HG02884 (cell line): Measurements from ENCODE around the gene RBMXL3.

Experiments used
- ATAC-seq: cut with Tn5 transposase; IDR thresholded peaks from one replicate; pipeline ENCODE4 v1.9.1; 2021; ENCODE audit warnings: mild to moderate bottlenecking, moderate library complexity; ENCODE audit not compliant: unreplicated experiment

The RBMXL3 gene

DNA sequence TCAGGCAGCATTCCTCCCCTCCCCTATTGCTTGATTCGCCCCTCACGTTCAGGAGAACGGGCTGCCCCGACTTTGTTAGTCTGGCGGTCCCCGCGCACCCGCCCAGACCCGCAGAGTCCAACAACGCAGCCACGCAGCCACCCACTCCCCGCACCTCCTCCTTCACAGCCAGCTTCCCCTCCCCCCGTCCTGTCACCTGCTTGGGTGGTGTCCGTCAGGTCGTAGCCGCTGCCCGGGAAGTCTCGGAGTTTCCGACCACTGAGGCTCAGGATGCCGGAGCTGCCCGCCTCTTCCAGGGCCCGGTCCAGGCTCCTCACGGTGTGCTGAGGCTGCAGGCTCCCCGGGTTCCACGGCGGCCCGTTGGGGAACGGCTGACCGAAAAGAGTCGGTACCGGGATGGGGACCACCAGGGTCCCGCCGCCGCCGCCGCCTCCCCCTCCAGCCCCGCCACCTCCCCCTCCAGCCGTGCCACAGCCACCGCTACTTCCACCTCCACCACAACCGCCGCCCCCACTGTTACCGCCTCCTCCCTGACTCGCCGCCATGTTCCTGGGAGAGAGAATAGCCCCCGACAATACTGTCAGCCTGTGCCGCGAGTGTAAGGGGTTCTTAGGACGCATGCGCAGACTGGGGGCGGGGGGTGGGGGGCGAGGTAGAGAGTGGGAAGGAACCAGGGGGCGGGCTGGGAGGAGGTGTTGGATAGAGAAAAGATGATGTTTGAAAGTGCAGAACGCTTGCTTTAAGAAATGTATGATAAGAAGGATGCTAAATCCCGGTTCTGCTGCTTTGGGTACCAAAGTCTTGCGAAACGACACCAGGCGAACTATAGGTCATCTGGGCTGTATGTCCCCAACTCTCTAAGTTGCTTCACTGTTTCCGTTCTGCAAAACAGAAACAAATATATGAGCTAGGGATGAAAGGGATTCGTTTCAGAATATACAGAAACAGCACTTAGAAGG, 44.6 kb downstream of the RBMXL3 start, which contains the start of gene LRCH2:
TSS of gene LRCH2 (minus strand) at position 600 of the 959 bp plus-strand sequence. CDS start at position 545, 55 bp downstream.
- no peak for ATAC-seq

DNA sequence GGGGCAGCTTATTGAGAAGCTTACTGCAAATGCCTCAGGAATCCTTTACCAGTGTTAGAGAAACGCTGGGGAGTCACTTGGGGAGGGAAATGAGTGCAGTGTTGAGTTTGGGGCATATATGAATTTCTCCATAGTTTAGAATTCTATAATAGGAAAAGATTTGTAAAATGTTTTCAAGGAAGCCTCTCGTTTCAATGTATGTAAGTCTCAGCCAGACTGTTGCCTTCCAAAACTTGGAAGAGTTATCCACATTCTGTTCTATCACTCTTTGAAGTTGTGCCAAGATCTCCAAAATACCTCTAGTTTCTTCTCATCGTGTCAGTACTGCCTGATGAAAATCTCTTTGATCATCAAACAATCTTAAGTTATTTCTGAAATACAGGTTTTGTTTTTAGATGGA, 45.3 kb downstream of the RBMXL3 start:
- ATAC-seq = no peak

DNA sequence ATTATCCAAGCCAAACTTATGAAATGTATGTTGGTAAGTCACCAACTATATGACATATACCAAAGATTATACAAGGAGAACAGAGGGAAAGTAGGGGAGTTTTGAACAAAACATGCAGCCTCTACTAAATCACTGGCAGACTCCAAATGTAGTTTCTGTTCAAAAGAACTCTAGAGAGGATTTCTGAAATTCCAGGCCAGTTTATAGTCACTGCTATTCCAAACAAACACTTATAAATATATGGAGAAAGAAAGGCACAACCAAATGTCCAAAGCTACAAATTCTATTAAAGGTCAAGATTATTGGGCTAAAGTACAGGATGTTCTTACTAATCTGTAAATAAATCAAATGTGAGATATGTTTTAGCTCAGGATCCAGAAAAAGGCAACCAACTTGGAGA, 47.4 kb downstream of the RBMXL3 start:
- no peak for ATAC-seq

DNA sequence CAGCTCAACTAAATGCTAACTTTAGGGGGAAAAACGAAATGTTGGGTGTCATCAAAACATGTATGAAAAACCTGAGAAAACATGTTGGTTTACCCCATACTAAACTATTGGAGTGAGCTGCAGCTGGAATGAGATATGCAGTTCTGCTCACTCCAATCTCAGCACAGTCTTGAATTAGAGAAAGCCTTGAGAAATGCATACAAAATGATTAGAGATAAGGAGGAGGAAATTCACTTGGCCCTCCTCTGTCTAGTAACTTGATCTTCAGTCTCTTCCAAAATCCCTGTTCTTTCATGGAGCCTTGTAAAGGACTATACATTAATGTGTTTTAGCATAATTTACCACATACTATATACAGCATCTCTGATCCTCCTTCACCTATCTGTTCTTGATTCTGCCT, 47.8 kb downstream of the RBMXL3 start:
- ATAC-seq = no peak
